Renal cortex interstitium (tissue), 11 donors: ENCODE measurements around the gene ZNF777. TPM values are rescaled to one million over a fixed set of nuclear protein-coding genes. Genes with fewer than 3 reads are reported as not detected.
"Not testable (repeated sequence)": the region's sequence is repeated elsewhere in the genome, so short reads cannot be mapped to it uniquely, and the experiment has no call there.

Source experiments
- DNase-seq, 11 donors: peaks; one replicate each; pipeline ENCODE4 v3.0.0-alpha.2; 2013; ENCODE audit warnings: low read depth in 9 of 11, low spot score in 4 of 11; ENCODE audit errors: extremely low read depth in 1 of 11
- polyA plus RNA-seq, 3 donors: library from polyadenylated mRNA; unstranded; fragments of 120-200 nt; gene quantifications; one replicate each; pipeline ENCODE4 v1.2.1, GENCODE V29; 2013; ENCODE audit not compliant: insufficient read length in 3 of 3

ZNF777 gene
- polyA plus RNA-seq, 3 donors, result 12.4 to 16.5 (median 14.1) TPM

DNA sequence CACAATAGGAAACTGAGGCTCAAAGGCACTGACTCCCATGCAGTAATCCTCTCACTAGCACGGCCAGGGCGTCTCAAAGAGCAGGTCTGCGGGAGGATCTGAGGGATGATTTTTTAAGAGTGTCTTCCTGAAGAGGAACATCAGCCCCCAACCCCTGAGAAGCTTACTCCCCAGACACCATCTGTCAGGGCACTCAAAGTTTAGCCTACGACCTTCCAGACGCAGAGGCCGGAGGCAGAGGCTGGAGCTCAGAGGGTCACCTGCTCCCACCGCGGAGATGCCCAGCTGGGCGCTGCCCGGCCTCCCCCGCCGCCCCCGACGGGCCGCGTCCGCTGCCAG is 1.7 kb downstream of the ZNF777 start:
- DNase-seq, result no peak

DNA sequence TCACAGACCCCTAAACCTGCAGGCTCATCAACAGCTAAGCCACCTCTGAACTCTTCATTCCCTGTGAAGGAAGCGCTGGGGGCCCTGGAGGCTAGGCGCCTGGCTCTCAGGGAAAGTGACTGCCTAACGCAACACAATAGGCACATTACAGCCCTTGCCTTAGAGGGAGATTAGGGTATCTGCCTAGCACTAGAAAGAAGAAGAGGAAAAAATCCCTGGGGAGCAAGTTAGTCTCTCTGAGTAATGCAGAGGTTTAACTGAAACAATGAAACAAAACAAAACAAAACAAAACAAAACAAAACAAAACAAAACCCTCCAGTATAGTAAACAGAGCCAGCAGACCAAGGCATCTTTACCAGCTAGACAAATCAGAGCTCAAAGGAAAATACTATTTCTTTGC is 2.6 kb downstream of the ZNF777 start:
- no peak for DNase-seq

DNA sequence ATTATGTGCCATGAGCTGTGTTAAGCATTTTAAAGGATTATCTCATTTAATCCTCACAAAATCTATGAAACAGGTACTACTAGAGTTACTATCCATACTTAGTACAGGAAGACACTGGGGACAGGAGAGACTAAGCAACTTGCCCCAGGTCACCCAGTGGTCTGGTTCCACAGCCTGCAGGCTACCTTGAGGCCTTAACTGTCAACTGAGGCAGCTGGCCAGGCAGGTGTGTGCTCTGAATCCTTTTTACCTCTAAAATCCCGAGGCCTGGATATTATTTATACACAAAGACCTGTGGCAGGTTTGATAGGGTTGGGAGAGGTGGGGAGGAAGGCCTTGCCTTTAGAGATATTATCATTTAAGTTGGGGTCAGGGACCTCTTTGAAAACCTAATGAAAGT is 3.1 kb downstream of the ZNF777 start:
- DNase-seq, result no peak

DNA sequence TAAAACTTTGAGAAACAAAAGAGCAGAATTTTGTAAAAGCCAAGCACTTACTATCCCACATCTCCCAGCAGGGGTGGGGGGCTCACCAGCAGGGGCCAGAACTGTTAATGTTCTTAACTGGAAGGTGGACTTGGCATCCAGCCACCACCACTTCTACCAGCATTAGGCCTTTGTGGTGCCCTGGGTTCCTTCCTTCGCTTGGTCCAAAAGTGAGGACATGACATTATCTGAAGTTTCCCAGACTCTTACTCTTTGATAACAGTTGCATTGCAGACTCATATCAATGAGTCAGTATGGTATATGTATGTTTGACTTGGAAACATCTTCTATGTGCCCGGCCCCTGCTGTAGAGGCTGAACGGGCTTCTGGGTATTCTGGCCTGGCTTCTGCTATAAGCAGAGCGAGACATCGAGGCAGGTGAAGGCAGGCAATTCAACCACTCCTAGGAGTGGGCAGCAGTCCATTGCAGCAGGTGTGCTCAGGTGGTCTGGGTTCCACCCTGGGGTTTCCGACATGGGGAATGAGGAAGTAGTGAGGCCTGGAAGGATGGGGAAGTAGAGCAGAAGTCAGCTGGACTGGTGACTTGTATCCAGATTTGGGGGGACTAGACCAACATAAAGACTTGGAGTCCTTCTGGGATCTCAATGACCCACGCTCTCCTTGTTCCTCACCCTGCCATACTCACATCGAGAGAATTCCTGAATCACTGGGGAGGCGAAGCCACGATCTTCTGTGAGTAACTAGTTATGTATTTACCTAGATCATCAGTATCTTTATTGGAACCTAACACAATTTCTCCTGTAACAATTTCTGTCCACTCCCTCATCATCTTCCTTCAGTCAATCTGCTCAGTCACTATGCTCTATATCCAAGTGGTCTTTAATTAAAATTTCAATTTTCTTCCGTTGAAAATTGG is 4.1 kb downstream of the ZNF777 start:
- DNase-seq, result no peak

DNA sequence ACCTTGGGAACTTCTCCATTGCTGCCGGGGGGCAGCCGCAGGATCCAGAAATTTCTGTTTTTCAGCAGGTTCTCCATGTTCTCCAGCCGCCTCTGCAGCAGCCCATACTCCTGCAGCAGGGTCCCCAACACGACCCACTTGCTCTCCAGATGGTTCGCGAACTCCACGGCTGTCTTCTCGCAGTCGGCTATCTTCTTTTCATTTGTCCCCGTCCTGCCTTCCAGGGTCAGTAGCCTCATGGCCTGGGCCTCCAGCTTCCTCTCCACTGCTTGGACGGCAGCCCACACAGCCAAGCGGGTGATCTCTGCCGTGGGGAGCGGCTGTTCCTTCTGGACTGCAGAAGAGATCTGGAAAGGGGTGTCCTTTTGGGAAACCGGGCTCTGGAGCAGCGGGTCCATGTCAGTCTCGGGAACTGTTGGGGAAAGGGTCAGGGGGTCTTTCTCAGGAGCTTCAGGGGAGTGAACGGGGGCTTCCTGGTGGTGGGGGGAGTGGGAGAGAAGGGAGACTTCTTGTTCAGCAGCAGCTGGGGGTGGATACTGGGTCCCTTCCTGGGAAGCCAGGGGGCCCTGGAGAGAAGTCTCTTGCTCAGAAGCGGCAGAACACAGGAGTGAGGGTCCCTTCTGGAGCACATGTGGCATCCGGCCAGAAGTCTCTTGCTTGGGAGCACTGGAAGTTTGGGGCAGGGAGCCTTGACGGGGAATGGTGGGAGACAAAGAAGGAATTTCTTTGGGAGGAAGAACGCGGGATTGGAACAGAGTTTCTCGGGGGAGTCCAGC is 5.5 kb downstream of the ZNF777 start:
- no peak for DNase-seq

DNA sequence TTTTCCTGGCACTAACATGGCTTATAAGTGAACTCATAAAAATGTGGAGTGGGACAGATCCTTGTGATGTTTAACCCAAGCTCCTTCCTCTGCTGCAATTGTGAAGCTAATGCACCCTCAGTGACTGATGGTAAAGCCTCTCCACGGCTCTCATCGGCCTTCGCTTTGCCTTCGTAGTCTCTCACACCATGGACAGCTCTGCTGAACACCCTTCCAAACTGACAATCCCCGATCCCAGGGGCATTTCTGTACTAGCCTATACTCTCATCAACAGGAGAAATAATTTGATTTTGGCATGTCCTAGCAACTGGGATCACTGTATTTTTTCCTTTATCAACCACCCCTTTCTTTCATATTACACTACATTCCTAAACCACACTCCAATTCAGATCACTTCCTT is 6.1 kb downstream of the ZNF777 start:
- DNase-seq, result no peak

DNA sequence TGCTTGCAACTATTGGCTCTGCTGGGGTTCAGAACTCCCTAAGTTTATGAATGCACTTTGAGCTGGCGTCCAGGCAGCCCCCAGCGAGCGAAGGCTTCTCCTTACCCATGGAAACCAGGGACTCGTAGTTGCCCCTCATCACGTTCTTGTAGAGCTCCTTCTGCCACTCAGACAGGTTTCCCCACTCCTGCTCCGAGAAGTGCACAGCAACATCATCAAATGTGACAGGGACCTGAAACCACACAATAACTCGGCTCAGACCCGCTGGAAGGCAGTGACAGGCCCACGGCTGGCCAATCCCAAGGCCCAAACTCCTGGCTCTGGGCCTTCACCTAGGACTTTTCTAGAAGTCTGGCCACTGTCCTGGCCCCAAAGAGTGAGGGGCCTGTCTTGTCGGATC is 6.9 kb downstream of the ZNF777 start:
- DNase-seq, result no peak

DNA sequence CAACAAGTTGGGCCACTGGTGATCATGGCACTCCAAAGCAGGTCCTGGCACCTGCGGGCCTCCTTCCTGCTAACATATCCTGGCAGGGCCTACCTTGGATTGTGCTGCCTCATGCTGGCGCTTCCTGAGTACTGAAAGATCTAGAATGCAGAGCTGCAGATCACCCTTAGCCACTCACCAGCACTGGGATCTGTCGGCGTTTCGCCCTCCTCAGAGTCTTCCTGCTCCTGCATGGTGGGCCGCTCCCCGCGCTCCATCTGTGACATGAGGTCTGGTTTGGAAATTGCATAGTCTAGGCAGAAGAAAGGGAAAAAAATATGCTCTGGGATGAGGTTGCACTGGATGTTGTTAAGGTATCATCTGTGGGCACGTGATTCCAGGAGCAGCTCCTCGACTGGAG is 10.0 kb downstream of the ZNF777 start:
- no peak for DNase-seq

DNA sequence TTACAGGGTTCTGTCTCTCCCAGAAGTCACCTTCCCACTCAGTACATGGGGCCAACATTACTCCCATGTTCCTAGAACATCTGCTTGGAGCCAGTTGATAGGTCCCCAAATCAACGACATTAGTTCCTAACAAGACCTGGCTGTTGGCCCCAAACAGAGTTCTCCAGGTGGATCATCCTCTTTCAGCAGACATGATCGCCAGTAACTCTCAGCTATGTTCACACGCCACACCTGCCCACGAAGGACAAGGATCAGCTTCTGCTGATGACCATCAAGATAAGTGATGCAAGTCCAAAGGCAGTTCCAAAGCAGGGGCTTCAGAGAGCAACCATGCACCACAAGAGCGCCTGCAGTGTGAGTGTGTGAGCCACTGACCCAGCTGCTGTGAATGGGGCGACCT is 11.0 kb downstream of the ZNF777 start:
- no peak for DNase-seq

DNA sequence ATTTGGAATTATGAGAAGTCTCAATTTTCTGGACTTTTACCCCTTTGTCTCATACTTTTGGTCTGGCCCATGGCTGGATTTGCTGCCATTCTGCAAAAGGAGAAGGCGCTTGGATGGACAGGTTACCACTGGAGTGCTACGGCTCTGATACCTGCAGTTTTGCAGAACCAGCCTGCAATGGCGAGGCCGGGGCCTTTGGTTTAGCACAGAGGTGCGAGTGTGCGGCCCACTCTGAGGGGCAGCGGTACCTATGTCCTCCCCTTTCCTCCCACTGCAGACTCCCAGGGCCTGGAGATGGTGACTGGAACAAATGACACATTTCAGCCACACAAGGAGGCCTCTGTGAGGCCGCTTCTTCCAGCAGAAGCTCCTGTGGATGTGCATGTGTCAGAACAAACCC is 11.9 kb downstream of the ZNF777 start:
- DNase-seq, result no peak

DNA sequence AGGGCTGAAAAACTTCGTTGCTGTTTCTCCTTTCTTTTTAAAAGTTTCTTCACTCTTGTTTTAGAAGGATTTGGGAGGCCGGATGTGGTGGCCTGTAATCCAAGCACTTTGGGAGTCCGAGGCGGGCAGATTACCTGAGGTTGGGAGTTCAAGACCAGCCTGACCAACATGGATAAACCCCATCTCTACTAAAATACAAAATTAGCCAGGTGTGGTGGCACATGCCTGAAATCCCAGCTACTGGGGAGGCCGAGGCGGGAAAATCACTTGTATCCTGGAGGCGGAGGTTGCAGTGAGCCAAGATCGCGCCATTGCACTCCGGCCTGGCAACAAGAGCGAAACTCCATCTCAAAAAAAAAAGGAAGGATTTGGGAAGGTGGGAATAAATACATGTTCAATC is 14.8 kb downstream of the ZNF777 start:
- DNase-seq, result not testable (repeated sequence)

DNA sequence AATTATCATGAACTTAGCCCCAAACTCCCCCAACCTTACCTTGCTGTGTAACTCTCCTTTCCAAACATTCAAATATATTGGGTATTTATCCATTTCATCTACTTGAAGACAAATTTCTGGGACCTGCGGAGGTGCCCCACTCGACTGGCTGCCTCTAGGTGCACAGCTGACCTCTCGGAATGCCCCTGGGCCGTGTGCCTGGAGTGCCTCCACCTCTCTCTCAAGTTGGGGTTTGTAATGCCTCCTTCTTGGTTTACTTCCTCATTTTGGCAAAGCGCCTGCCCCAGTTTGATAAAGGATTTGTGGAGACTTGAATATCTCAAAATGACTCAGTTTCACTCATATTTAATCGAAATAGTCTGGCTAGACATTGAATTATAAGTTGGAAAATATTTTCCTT is 16.6 kb downstream of the ZNF777 start:
- DNase-seq, result no peak

DNA sequence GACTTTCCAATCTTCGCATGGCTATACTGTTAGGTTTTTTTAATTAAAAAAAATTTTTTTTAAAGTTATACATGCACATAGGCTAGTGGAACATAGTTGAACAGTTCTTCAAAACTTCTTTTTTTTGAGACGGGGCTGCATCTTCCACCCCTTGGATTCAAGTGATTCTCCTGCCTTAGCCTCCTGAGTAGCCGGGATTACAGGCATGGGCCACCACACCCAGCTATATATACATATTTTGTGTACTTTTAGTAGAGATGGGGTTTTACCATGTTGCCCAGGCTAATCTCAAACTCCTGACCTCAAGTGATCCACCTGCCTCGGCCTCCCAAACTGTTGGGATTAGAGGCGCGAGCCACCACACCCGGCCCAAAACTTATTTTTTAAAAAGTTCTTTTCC is 17.3 kb downstream of the ZNF777 start:
- no peak for DNase-seq

DNA sequence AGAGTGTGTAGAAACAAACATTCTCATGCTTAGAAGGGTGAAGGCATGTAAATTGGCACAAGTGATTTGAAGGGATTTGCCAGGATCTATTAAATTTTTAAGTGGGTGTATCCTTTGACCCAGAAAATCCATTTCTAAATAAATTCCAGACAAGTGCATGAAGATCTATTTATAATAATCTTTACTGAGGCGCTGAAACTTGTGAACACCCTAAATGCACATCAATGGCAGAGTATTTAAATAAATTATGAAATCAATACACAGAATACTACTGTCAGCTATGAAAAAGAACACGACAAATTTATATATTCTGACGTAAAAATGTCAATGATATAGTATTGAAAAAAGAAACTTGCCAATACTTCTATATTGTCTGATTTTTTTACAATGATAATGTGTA is 17.9 kb downstream of the ZNF777 start:
- no peak for DNase-seq

DNA sequence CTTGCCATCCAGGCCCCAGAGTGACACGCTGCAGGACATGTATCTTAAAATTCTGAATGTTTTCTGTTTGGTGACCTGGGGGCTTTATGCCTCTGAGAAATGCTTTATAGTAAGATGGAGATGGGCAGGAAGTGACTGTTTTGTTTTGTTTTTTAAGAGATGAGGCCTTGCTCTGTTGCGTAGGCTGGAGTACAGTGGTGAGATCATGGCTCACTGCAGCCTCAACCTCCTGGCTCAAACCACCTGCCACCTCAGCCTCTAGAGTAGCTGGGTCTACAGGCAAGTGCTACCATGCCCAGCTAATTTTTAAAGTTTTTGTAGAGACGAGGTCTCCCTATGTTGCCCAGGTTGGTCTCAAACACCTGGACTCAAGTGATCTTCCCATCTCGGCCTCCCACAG is 20.6 kb downstream of the ZNF777 start:
- no peak for DNase-seq

DNA sequence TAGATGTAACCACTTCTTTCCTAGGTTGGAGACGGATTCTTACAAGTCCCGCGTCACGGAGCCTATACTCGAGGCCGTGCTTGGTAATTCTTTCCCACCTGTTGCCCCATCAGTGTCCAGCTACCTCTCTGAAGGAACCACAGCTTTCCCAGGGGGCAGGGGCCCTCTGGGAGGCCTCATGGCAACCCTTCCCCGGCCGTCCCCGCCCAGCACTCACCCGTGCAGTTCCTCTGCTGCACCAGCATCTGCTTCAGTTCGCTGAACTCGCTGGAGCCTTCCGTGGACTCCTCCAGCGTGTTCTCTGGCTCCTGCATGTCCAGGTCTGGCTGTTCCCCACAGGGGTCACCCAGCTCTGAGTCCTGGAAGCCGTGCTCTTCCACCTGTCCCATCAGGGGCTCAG is 24.5 kb downstream of the ZNF777 start:
- DNase-seq, result no peak

DNA sequence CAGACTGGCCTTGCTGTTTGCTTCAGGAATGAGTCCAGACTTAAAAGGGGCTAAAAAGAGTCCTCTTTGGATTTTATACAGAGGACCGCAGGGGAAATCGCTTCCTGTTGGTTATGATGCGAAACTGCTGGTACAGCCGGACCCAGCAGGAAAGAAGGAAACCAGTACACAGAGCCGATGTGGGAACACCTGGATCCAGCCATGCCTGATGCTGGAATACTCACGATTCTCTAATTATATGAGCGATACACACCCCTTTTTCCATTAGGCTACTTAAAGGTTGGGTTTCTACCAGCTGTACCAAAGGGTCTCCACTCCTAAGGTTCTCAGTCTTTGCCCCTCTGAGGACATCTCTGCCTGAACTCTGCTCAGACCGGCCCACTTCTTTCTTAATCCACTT is 27.7 kb downstream of the ZNF777 start:
- DNase-seq, result no peak

DNA sequence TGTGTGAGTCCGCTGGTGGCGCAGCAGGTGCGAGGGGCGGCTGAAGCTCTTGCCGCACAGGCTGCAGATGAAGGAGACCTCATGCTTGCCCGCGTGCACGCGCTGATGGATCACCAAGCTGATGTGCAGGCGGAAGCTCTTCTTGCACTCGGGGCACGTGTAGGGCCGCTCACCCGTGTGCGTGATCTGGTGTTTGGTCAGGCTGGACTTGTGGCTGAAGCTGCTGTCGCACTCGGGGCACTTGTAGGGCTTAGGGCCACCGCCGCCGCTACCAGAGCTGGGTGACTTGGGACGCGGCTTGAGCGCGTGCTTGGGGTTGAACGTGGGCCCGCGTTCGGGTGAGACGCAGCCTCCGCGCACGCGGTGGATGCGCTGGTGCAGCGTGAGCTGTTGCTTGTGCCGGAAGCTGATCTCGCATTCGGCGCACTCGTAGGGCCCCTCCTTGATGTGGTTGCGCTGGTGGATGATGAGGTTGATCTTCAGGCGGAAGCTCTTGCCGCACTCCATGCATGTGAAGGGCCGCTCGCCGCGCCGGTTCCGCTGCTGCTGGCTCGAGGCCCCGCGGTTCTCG is 28.7 kb downstream of the ZNF777 start:
- no peak for DNase-seq

DNA sequence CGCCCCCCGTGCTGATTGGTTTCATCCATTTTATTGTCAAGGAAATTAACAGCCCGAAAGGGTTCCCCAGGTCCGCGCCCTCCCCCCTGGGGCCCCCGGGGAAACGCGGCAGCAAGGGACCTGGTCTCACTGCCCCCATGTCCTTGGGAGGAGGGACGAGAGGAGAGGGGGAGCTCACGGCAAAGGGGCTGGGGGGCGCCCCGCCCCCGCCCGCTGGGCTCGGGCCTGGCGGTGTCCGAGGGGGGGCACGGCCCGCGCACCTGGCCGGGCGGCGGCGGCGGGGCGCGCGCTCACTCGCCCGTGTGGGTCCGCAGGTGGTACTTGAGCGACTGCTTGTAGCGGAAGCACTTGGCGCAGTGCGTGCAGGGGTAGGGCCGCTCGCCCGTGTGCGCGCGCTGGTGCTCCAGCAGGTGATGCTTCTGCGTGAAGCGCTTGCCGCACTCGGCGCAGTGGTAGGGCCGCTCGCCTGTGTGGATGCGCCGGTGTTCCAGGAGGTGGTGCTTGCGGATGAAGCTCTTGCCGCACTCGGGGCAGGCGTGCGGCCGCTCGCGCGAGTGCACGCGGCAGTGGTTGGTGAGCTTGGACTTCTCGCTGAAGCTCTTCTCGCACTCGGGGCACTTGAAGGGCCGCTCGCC is 29.3 kb downstream of the ZNF777 start:
- no peak for DNase-seq

DNA sequence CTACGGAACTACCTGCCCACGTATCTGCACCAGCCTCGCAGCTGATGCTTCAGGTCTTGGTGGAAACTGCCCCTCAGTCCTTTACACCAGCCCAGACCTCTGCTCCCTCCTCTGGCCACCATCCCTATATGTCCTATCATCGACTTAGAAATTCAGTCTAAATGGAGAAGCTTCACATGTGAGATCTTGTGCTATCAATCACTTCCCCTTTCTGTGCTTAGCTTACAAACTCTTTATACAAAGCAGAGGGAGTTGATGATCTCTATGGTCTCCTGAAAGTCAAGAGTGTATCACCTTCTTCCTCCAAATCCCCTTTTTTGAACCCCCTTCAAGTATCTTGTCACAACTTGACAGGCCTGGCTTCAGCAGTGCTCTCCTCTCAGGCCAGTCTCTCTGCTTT is 30.7 kb downstream of the ZNF777 start:
- DNase-seq, result no peak
